Muscle layer of duodenum (tissue), 2 donors: ENCODE measurements around the gene CEPT1.
A peak's percentile ranks its signal among the peaks of the same experiment; 100 is the strongest.
"Not testable (repeated sequence)": the region's sequence is repeated elsewhere in the genome, so short reads cannot be mapped to it uniquely, and the experiment has no call there.

Experiments used
- H3K27ac ChIP-seq: one replicate; pipeline ENCODE4 v1.7.0; 2013; ENCODE audit warnings: mild to moderate bottlenecking, low read length
- H3K27me3 ChIP-seq: one replicate; pipeline ENCODE4 v1.7.0; 2013; ENCODE audit warnings: low read depth, mild to moderate bottlenecking, control low read depth, low read length
- H3K36me3 ChIP-seq, 2 donors: one replicate each; pipeline ENCODE4 v1.7.0; 2013; ENCODE audit warnings: low read length in 2 of 2, control low read depth in 1 of 2, mild to moderate bottlenecking in 1 of 2; ENCODE audit not compliant: insufficient read depth in 2 of 2, control insufficient read depth in 1 of 2
- H3K4me1 ChIP-seq, 2 donors: one replicate each; pipeline ENCODE4 v1.7.0; 2013; ENCODE audit warnings: low read length in 2 of 2, mild to moderate bottlenecking in 2 of 2, control low read depth in 1 of 2, moderate library complexity in 1 of 2; ENCODE audit not compliant: insufficient read depth in 2 of 2, control insufficient read depth in 1 of 2
- H3K4me3 ChIP-seq, 2 donors: one replicate each; pipeline ENCODE4 v1.7.0; 2013; ENCODE audit warnings: low read length in 2 of 2, low read depth in 1 of 2, mild to moderate bottlenecking in 1 of 2
- H3K9me3 ChIP-seq, 2 donors: one replicate each; pipeline ENCODE4 v1.7.0; 2013; ENCODE audit warnings: low read length in 2 of 2, control low read depth in 1 of 2, mild to moderate bottlenecking in 1 of 2; ENCODE audit not compliant: control insufficient read depth in 1 of 2
- donor health status: healthy.

CEPT1 gene

GRCh38 chr1:111139956-111140679 lies at the start of gene CEPT1, which contains the start of gene DRAM2:
CEPT1 (plus strand) TSS chr1:111140223; CDS start chr1:111147715, 7,492 bp downstream.
DRAM2 (minus strand) TSS chr1:111140093; CDS start chr1:111131554, 8,539 bp downstream.
- no peaks in the 10 kb centered on the region for H3K9me3 ChIP-seq
- peak within 1 kb of the TSS; percentile 68 to 98 for H3K4me3 ChIP-seq
- peaks cover 0 to 39% of the 10 kb centered on the region in 2 donors for H3K4me1 ChIP-seq
- H3K36me3 ChIP-seq: peaks cover 0 to 5% of the 10 kb centered on the region in 2 donors
- peak within 1 kb of the TSS; percentile 67 for H3K27ac ChIP-seq
- no peaks in the 10 kb centered on the region for H3K27me3 ChIP-seq

GRCh38 chr1:111095421-111095820 lies 44.6 kb upstream of the CEPT1 start:
- peaks cover 0 to 34% of the 10 kb centered on the region in 2 donors for H3K9me3 ChIP-seq

GRCh38 chr1:111097356-111098099 lies 42.5 kb upstream of the CEPT1 start:
- no peaks in the 10 kb centered on the region for H3K36me3 ChIP-seq

More at GRCh38 chr1:111095421-111095820, 44.6 kb upstream of the CEPT1 start:
- not testable (repeated sequence) for H3K27me3 ChIP-seq, H3K36me3 ChIP-seq, H3K27ac ChIP-seq, H3K4me1 ChIP-seq, H3K4me3 ChIP-seq

GRCh38 chr1:111099289-111099688 lies 40.7 kb upstream of the CEPT1 start:
- peaks cover 0 to 45% of the 10 kb centered on the region in 2 donors for H3K9me3 ChIP-seq
- no peak overlapping the region for H3K27ac ChIP-seq
- no peaks in the 10 kb centered on the region for H3K4me1 ChIP-seq
- H3K4me3 ChIP-seq: no peak overlapping the region
- no peaks in the 10 kb centered on the region for H3K27me3 ChIP-seq
- H3K36me3 ChIP-seq: no peaks in the 10 kb centered on the region

More at GRCh38 chr1:111097356-111098099, 42.5 kb upstream of the CEPT1 start:
- peaks cover 0 to 45% of the 10 kb centered on the region in 2 donors for H3K9me3 ChIP-seq
- peak overlapping the region in 1 of 2 donors; percentile 6 for H3K4me3 ChIP-seq
- H3K27ac ChIP-seq: no peak overlapping the region
- no peaks in the 10 kb centered on the region for H3K27me3 ChIP-seq
- H3K4me1 ChIP-seq: no peaks in the 10 kb centered on the region

- Histone ChIP-seq H3K9me3 (peaks cover 0 to 38% of the 10 kb centered on the region in 2 donors), H3K4me3 (peak overlapping the region in 1 of 2 donors; percentile 40), H3K4me1 (no peaks in the 10 kb centered on the region), H3K36me3 (no peaks in the 10 kb centered on the region), H3K27me3 (no peaks in the 10 kb centered on the region), H3K27ac (no peak overlapping the region)
Measured at GRCh38 chr1:111101854-111102642, 38.0 kb upstream of the CEPT1 start.

GRCh38 chr1:111104981-111105380 lies 35.0 kb upstream of the CEPT1 start:
- H3K4me3 ChIP-seq: no peak overlapping the region
- no peaks in the 10 kb centered on the region for H3K4me1 ChIP-seq
- H3K27me3 ChIP-seq: no peaks in the 10 kb centered on the region
- H3K36me3 ChIP-seq: no peaks in the 10 kb centered on the region
- H3K9me3 ChIP-seq: peaks cover 0 to 22% of the 10 kb centered on the region in 2 donors
- H3K27ac ChIP-seq: no peak overlapping the region

GRCh38 chr1:111110197-111110899 lies 29.7 kb upstream of the CEPT1 start:
- H3K36me3 ChIP-seq: peaks cover 0 to 4% of the 10 kb centered on the region in 2 donors
- no peak overlapping the region for H3K4me3 ChIP-seq

GRCh38 chr1:111116496-111116895 lies 23.5 kb upstream of the CEPT1 start:
- Histone ChIP-seq H3K4me3 (no peak overlapping the region), H3K27me3 (no peaks in the 10 kb centered on the region), H3K27ac (no peak overlapping the region), H3K36me3 (peaks cover 25 to 41% of the 10 kb centered on the region in 2 donors), H3K9me3 (no peaks in the 10 kb centered on the region), H3K4me1 (no peaks in the 10 kb centered on the region)

More at GRCh38 chr1:111110197-111110899, 29.7 kb upstream of the CEPT1 start:
- no peaks in the 10 kb centered on the region for H3K27me3 ChIP-seq
- no peak overlapping the region for H3K27ac ChIP-seq
- H3K9me3 ChIP-seq: peaks cover 0 to 2% of the 10 kb centered on the region in 2 donors
- no peaks in the 10 kb centered on the region for H3K4me1 ChIP-seq

GRCh38 chr1:111126354-111126753 lies 13.7 kb upstream of the CEPT1 start:
- Histone ChIP-seq H3K36me3 (peaks cover 16 to 47% of the 10 kb centered on the region in 2 donors), H3K9me3 (no peaks in the 10 kb centered on the region)

GRCh38 chr1:111127923-111128643 lies 11.9 kb upstream of the CEPT1 start:
- H3K27me3 ChIP-seq: no peaks in the 10 kb centered on the region
- no peak overlapping the region for H3K27ac ChIP-seq
- no peak overlapping the region for H3K4me3 ChIP-seq
- peaks cover 16 to 47% of the 10 kb centered on the region in 2 donors for H3K36me3 ChIP-seq
- H3K9me3 ChIP-seq: no peaks in the 10 kb centered on the region
- H3K4me1 ChIP-seq: no peaks in the 10 kb centered on the region

More at GRCh38 chr1:111126354-111126753, 13.7 kb upstream of the CEPT1 start:
- Histone ChIP-seq H3K27ac (no peak overlapping the region), H3K4me3 (no peak overlapping the region), H3K4me1 (no peaks in the 10 kb centered on the region), H3K27me3 (no peaks in the 10 kb centered on the region)
